Erythroblast (primary cell): ENCODE data around the gene SYT10.
"Not testable (repeated sequence)": the region's sequence is repeated elsewhere in the genome, so short reads cannot be mapped to it uniquely, and the experiment has no call there.

Experiments used
- DNase-seq, 2 experiments: peaks; one replicate each; lab custom pipeline; 2025; lab: John Stamatoyannopoulos, UW
- GATA1 ChIP-seq: IDR thresholded peaks from 2 replicates; pipeline ENCODE4 v1.6.1; 2011; ENCODE audit warnings: low read depth, mild to moderate bottlenecking, control low read depth, low read length, moderate library complexity
- POLR2A ChIP-seq: IDR thresholded peaks from 2 replicates; pipeline ENCODE4 v1.6.1; 2011; ENCODE audit warnings: mild to moderate bottlenecking, low read length

The SYT10 gene

DNA sequence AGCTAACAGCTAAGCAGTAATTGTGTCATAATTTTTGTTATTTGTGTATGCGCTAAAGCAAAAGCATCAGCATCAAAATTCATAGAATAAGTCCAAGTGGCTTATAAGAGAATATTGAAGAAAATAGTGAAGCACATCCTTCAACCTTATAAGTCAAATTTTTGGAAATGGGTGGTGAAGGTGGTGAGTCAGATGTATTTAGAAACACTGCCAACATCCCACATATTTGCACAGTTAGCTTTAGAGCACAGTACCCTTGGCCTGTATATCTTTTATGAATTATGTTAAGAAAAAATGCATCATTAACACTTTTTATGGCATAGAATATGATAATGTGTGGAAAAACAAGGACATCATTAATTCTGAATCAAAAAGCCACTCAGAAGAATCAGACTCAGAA, 8.0 kb downstream of the SYT10 start:
- TF ChIP-seq GATA1, result no peak
- no peak for TF ChIP-seq POLR2A

DNA sequence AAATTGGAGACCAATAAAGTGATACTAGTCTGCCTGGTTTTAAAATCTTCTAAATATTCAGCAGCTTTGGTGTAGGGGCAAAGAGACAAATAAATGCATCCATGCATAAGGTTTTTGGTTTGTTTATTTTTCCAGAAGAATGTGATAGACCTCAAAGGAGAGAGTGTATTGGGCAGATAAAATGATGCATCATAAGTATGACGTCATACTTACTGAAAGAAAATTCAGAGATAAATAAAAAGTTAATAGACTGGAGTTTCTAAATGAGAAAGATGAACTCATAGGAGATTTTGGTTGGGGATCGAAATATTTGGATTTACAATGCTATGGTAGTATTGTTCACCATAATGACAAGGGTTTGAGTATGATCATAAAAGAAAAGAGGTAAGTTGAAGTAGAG, 10.2 kb downstream of the SYT10 start:
- no peak for DNase-seq
- TF ChIP-seq POLR2A, result no peak
- TF ChIP-seq GATA1, result no peak

More for the DNA sequence above, 8.0 kb downstream of the SYT10 start:
- no peak for DNase-seq

DNA sequence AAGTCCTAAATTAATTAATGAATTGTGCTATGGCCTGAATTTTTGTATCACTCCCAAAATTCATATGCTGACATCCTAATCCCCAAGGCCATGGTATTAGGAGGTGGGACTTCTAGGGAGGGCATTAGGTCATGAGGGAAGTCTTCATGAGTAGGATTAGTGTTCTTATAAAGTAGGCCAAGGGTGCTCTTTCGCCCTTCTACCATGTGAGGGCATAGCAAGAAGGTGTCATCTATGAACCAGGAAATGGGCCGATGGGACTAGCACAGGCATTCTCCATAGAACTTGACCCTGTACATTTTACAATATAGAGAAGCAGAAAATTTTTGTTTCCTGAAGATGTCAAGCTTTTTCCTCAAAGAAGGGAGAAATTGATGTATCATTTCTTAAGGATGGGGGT, 12.5 kb downstream of the SYT10 start:
- peak; percentile 24 to 34 for DNase-seq
- TF ChIP-seq POLR2A, result no peak
- TF ChIP-seq GATA1, result no peak

DNA sequence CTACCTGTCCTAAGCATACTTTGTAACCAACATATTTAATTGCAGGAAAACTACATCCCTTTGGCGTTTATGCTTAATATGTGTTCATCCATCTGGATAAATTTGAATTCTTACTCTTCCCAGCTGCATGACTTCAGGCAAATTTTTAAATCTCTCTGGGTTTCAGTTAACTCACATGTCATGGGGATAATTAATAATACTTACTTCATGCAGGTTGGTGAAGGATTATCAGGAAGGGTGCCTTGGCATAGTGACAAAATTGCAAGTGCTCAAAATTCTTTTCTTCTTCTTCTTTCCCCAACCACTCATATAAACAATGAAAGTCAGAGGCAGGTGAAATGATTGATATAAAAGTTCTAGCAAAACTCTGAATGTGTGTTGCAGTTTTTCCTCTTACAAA, 15.9 kb downstream of the SYT10 start:
- DNase-seq, result no peak
- TF ChIP-seq POLR2A (no peak), GATA1 (no peak)

DNA sequence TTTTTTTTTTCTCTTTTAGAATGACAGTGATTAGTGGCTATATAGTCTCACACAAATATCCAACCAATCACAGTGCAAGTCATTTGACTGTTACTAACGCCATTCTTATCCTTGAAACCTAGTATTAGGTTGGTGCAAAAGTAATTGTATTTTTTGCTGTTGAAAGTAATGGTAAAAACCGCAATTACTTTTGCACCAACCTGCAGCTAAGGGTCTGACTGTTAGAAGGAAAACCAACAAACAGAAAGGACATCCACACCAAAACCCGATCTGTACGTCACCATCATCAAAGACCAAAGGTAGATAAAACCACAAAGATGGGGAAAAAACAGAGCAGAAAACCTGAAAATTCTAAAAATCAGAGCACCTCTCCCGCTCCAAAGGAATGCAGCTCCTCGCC, 27.2 kb downstream of the SYT10 start:
- not testable (repeated sequence) for DNase-seq

DNA sequence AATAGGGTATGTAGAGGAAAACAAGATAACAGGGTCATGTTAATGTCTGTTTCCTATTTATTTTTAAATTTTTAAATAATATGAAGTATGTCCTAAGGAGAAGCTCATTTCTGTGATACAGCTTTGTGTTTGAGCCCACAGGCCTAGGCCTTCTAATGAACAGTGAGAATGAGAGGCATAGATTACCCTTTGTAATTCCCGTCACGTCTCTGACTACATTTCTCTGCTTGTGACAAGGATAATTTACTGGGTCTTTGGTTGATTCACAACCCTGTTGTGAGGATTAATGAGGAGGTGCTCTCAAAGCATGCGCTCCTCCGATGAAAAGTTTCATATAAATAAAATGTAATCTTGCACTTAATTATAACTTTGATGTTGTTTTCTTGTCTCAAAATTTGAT, 56.1 kb downstream of the SYT10 start:
- TF ChIP-seq POLR2A, result no peak
- no peak for TF ChIP-seq GATA1
- DNase-seq, result no peak

DNA sequence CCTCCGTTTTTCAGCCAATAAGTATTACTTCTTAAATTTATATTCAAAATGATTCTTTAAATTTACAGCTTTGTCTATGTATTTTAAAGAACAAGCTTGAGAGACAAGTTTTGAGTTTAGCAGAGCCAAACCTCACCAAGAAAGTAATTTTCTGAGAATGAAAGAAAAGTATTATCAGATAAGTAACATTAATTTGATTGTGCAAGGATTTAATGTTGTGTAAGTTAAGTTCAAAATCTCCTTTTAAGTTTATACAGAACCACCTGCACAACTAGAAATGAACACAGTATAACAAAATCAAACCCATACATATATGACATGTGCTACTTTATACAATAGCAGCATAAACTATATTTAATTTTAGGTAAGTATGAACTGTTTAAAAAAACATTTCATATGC, 63.5 kb downstream of the SYT10 start:
- DNase-seq, result no peak
- no peak for TF ChIP-seq POLR2A
- TF ChIP-seq GATA1, result no peak

DNA sequence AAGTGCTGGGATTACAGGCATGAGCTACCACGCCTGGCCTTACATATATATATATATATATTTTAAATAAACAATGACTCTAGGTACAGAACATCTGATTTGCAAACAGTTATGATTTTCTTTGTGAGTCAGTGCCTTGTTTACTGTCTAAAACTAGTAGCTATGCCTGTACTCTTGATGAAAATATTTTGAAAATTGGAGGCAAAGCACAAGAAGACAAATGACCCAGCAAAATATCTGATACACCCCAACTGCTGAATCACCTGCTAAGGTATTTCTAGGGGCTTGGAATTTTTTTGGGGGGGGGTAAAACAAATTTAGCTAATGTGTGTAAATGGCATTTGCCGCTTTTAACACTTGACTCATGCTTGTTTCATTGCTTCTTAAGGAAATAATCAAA, 69.3 kb downstream of the SYT10 start:
- no peak for TF ChIP-seq POLR2A
- no peak for TF ChIP-seq GATA1
- no peak for DNase-seq

DNA sequence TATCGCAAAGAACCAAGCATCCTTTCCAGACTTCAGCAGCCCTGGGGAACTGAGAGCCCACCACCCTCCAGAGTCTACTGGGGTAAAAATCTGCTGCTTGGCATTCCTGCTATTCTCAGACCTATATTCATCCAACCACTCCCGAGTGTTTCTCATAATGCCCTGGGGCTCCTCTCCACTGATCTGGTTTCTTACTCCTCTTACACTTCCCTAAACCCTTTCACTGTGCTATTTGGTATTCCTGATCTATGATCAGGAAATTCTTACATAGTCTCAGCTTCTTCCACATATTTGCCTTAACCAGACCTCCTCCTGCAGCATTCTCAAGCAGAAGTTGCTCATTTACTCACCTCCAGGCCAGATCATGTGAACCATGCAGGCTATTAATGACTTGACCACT, 82.4 kb downstream of the SYT10 start:
- TF ChIP-seq POLR2A (no peak), GATA1 (no peak)
- DNase-seq, result no peak

DNA sequence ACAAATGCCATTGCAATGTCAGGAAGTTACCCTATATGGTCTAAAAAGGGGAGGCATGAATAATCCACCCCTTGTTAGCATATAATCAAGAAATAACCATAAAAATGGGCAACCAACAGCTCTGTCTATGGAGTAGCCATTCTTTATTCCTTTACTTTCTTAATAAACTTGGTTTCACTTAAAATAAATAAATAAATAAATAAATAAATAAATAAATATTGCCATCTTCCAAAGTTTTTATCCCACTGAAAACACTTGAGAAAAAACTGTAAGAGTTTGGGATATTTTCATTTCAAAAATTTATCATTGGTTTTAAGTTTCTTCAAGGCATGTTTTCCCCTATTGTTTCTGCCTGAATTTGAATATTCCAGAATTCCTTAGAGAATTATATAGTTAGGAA, 89.8 kb downstream of the SYT10 start:
- TF ChIP-seq GATA1 (no peak), POLR2A (no peak)
- DNase-seq, result no peak

DNA sequence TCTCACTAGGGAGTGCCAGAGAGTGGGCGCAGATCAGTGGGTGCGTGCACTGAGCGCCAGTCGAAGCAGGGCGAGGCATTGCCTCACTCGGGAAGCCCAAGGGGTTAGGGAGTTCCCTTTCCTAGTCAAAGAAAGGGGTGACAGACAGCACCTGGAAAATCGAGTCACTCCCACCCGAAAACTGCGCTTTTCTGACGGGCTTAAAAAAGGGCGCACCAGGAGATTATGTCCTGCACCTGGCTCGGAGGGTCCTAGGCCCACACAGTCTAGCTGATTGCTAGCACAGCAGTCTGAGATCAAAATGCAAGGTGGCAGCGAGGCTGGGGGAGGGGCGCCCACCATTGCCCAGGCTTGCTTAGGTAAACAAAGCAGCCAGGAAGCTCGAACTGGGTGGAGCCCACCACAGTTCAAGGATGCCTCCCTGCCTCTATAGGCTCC, 107.6 kb downstream of the SYT10 start:
- DNase-seq, result not testable (repeated sequence)

DNA sequence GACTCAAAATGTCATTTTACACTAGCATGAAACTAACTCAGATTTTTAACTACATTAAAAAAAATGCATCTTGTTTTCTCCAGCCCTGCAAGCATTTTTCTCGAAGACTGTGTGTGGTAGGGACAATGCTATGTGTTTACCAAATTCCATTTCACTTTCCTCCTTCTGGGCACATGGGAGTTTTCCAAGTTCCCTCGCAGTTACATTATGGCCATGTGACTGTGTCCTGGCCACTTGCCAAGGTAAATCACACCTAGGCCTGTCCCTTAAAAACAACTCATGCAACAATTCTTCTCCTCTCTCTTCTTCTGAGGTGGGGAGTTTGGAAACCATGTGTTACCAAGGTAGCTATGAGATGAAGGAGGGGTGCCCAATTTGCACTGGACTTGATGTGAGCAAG, 108.7 kb downstream of the SYT10 start:
- TF ChIP-seq GATA1 (no peak), POLR2A (no peak)
- DNase-seq, result no peak
